ENCODE results near the gene ADRA1B.
"Not testable (repeated sequence)": the region's sequence is repeated elsewhere in the genome, so short reads cannot be mapped to it uniquely, and the experiment has no call there.

Gene ADRA1B

DNA sequence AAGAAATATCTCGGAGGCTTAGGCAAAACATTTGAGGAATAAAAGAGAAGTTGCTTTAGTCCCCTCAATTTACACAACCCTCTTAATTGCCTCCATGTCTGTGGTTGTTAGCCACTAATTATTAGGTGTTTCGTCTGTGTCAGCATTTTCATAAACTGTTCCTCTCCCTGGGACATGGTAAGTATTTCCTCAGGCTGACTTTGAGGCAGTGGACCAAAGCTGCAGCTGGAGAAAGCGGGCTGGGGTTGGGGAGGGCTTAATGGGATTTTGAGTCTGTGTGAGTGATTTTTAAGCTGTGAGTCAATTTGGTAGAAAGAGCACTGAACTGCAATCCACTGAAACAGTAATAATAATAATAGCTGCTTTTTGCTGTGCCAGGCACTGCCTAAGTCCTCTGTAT, 79.6 kb downstream of the ADRA1B start:
- TF ChIP-seq, protein P1, sequence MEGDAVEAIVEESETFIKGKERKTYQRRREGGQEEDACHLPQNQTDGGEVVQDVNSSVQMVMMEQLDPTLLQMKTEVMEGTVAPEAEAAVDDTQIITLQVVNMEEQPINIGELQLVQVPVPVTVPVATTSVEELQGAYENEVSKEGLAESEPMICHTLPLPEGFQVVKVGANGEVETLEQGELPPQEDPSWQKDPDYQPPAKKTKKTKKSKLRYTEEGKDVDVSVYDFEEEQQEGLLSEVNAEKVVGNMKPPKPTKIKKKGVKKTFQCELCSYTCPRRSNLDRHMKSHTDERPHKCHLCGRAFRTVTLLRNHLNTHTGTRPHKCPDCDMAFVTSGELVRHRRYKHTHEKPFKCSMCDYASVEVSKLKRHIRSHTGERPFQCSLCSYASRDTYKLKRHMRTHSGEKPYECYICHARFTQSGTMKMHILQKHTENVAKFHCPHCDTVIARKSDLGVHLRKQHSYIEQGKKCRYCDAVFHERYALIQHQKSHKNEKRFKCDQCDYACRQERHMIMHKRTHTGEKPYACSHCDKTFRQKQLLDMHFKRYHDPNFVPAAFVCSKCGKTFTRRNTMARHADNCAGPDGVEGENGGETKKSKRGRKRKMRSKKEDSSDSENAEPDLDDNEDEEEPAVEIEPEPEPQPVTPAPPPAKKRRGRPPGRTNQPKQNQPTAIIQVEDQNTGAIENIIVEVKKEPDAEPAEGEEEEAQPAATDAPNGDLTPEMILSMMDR (IDR thresholded peaks at IDR 0.05; ENCODE audit: control insufficient read depth, insufficient read depth, low read depth, low read length, missing control alignments) = no peak
- DNase-seq (ENCODE audit: low read depth) = no peak
- no peak overlapping the region for H3K4me3 ChIP-seq (ENCODE audit: control insufficient read depth, low read depth, low read length)

DNA sequence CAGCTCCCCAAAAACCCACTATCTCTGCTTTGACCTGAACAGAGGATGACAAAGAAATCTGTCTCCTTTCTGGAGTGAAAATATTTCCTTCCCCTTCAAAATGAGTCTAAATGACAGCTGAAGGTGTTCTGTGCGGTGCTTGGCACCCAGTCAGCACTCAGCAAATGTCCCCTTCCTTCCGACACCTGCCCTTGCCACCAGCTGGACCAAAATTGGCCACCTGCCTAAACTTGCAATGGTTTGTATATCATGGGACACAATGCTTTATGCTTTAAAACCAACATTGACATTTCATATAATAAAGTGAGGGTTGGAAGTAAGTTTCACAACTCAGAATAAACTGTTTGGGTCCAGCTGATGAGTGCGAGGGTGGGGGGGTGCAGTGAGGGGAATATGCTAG, 85.2 kb downstream of the ADRA1B start:
- TF ChIP-seq, protein P1 (IDR thresholded peaks at IDR 0.05; ENCODE audit: control insufficient read depth, insufficient read depth, low read depth, low read length, missing control alignments) = no peak
- no peak overlapping the region for H3K4me3 ChIP-seq (ENCODE audit: control insufficient read depth, low read depth, low read length)
- DNase-seq (ENCODE audit: low read depth) = no peak

DNA sequence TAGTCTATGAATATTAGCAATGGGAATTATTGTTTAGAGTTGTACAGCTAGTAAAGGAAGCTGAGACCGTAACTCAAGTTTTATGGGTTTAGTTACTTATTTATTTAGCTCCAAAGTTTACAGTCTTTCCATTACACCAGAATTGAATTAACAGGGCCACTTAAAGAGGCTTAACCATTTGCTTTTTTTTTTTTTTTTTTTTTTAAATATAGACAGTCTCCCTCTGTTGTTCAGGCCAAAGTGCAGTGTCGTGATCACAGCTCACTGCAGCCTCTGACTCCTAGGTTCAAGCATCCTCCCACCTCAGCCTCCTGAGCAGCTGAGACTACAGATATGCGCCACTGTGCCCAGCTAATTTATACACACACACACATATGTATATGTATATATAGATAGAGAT, 91.2 kb downstream of the ADRA1B start:
- DNase-seq (ENCODE audit: low read depth) = no peak
- TF ChIP-seq, protein P1 (IDR thresholded peaks at IDR 0.05; ENCODE audit: control insufficient read depth, insufficient read depth, low read depth, low read length, missing control alignments) = no peak
- no peak overlapping the region for H3K4me3 ChIP-seq (ENCODE audit: control insufficient read depth, low read depth, low read length)

DNA sequence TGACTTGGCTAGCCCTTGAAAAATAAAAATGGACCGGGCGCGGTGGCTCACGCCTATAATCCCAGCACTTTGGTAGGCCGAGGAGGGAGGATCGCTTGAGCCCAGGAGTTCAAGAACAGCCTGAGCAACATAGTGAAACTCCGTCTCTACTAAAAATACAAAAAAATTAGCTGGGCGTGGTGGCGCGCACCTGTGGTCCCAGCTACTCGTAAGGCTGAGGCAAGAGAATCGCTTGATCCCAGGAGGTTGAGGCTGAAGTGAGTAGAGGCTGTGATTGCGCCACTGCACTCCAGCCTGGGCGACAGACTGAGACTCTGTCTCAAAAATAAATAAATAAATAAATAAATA, 92.2 kb downstream of the ADRA1B start:
- H3K4me3 ChIP-seq (ENCODE audit: control insufficient read depth, low read depth, low read length); DNase-seq (ENCODE audit: low read depth): not testable (repeated sequence)

DNA sequence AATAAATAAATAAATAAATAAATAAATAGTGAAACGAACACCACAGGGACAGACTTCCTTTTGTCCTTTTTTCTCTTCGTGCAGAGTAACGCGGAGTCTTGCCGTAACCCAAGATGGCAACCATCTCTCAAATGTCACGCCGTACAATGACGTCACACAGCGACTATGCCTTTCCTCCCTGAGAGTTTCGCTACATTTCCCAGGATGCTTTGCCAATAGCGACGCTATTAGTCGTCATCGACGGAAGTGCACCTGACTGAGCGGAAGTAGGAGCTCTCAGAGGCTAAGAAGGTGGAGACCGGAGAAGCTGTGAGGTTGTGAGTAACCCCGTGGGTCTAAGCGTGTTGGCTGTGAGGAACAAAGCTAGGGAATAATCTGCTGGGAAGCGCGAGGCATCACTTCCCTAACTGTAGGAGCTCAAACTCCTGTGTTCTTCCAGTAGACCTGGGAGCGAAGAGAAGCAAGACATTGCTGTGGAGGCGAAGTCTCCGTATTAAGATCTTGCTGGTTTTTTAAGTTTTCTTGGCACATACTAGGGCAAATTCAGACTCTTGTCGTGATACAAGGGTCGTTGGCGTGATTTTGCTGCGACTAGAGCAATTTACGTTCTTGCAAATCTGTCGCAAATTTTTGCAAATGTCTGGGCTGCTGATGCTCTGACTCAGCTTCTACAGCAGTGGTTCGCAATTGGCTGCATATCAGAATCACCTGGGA, 92.8 kb downstream of the ADRA1B start, which contains the start of gene TTC1:
Gene TTC1 (plus strand): TSS at position 263 of the 714 bp plus-strand sequence. CDS start 1,390 bp downstream, outside the sequence.
- peak; percentile 93 for DNase-seq (ENCODE audit: low read depth)
- TF ChIP-seq, protein P1 (IDR thresholded peaks at IDR 0.05; ENCODE audit: control insufficient read depth, insufficient read depth, low read depth, low read length, missing control alignments) = no peak
- H3K4me3 ChIP-seq (ENCODE audit: control insufficient read depth, low read depth, low read length) = peak within 1 kb of the TSS; percentile 61

DNA sequence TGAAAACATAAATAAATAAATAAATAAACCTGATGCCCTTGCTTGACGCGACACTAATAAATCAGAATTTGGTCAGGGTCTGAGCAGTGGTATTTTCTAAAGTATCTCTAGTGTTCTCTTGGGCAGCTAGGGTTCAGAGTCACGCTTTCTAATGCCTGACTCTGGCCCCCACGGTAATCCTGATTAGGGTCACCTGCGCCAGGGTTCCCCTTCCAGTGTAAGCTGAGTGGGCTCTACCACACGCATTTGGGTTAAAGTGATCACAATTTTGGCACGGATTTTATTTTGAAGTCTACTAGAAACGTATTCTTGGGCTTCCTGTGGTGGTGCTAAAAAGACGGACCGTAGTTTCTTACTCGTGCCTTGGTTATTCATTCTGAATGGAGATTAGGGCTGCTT, 93.3 kb downstream of the ADRA1B start:
- TF ChIP-seq, protein P1 (IDR thresholded peaks at IDR 0.05; ENCODE audit: control insufficient read depth, insufficient read depth, low read depth, low read length, missing control alignments) = no peak
- no peak for DNase-seq (ENCODE audit: low read depth)
- H3K4me3 ChIP-seq (ENCODE audit: control insufficient read depth, low read depth, low read length) = peak overlapping the region; percentile 61

DNA sequence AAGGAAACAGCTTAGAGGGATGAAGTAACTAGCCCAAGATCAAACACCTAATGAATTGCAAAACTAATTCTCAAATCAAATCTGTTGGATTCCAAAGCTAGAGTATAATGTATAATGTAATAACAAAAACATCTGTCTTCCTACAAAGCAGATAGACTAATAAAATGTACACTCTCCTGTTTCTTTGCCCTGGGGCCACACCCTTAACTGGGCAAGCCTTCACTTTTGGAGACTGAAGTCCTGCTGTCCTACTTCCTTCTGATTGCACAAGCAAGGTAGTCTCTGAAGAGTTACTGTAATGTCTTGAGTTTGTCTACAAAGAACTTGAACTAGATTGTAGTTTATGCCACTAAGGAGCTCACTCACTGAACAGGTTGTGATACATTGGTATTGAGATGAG, 95.2 kb downstream of the ADRA1B start:
- TF ChIP-seq, protein P1 (IDR thresholded peaks at IDR 0.05; ENCODE audit: control insufficient read depth, insufficient read depth, low read depth, low read length, missing control alignments) = no peak
- DNase-seq (ENCODE audit: low read depth) = no peak
- H3K4me3 ChIP-seq (ENCODE audit: control insufficient read depth, low read depth, low read length) = no peak overlapping the region

DNA sequence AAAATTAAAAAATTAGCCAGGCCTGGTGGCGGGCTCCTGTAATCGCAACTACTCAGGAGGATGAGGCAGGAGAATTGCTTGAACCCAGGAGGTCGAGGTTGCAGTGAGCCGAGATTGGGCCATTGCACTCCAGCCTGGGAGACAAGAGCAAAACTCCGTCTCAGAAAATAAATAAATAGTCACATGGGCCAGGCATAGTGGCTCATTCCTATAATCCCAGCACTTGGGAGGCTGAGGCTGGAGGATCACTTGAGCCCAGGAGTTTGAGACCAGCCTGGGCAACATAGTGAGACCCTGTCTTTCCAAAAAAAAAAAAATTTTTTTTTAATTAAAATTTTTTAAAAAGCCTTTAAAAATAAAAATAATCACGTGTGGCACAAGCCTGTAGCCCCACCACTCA, 97.9 kb downstream of the ADRA1B start:
- DNase-seq (ENCODE audit: low read depth); H3K4me3 ChIP-seq (ENCODE audit: control insufficient read depth, low read depth, low read length): not testable (repeated sequence)
